ENCODE measurements around the gene RDM1.
A peak's percentile ranks its signal among the peaks of the same experiment; 100 is the strongest.
"Not testable (repeated sequence)": the region's sequence is repeated elsewhere in the genome, so short reads cannot be mapped to it uniquely, and the experiment has no call there.

The RDM1 gene

DNA sequence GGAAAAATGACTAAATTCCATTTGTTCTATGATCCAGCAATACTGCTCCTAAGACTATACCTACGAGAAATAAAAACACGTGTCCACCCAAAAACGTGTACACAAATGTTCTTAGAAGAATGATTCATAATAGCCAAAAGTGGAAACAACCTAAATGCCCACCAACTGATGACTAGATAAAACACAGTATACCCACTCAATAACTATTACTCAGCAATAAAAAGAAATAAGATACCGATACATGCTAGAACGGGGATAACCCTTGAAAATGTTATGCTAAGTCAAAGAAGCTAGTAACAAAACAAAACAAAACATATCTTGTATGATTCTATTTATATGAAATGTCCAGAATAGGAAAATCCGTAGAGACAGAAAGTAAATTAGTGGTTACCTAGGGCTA is 33.1 kb upstream of the RDM1 start:
- Histone ChIP-seq H3K4me1 (ENCODE audit: insufficient read depth, low read length) (no peaks in the 10 kb centered on the region), H3K36me3 (ENCODE audit: insufficient read depth, low read length) (no peaks in the 10 kb centered on the region), H3K4me3 (ENCODE audit: low read length) (no peak overlapping the region), H3K27ac (ENCODE audit: low read depth, low read length) (no peak overlapping the region), H3K9ac (ENCODE audit: low read depth, low read length) (no peak overlapping the region), H3K27me3 (ENCODE audit: insufficient read depth, low read length) (no peaks in the 10 kb centered on the region), H3K9me3 (ENCODE audit: insufficient read depth, low read depth, low read length) (no peaks in the 10 kb centered on the region)
- 87% methylated on average over 6 of the region's 6 CpGs for WGBS

DNA sequence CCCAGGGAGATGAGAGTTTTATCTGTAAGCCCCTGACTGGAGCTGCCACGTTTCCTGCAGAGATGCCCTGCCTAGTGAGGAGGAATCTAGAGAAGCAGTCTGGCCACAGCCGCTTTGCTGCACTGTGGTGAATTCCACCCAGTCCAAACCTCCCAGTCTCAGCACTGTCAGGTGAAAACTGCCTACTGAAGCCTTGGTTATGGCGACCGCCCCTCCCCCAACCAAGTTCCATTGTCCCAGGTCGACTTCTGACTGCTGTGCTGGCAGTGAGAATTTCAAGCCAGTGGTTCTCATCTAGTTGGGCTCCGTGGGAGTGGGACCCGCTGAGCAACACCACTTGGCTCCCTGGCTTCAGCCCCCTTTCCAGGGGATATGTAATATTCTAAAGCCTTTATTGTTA is 23.1 kb upstream of the RDM1 start:
- Histone ChIP-seq H3K36me3 (ENCODE audit: insufficient read depth, low read length) (no peaks in the 10 kb centered on the region), H3K9me3 (ENCODE audit: insufficient read depth, low read depth, low read length) (no peaks in the 10 kb centered on the region), H3K4me3 (ENCODE audit: low read length) (no peak overlapping the region), H3K4me1 (ENCODE audit: insufficient read depth, low read length) (peaks cover 6% of the 10 kb centered on the region), H3K9ac (ENCODE audit: low read depth, low read length) (peak overlapping the region; percentile 17; the same call in 1 of the 2 replicates), H3K27me3 (ENCODE audit: insufficient read depth, low read length) (no peaks in the 10 kb centered on the region), H3K27ac (ENCODE audit: low read depth, low read length) (no peak overlapping the region)
- 52% methylated on average over 7 of the region's 7 CpGs for WGBS

DNA sequence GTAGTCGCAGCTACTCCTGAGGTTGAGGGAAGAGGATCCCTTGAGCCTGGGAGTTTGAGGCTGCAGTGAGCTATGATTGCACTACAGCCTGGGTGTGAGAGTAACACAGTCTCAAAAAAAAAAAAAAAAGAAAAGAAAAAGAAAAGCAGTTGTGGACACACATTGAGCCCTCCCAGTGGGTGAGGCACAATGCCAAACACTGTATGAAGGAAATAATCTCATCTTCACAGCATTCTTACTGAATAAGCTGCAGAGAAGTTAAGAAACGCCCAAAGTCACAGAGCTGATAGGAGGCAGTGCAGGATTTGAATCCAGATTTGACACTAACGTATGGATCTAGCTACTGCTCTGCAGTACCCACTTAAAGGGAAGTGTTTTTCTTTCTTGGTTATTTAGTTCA is 18.8 kb upstream of the RDM1 start:
- Histone ChIP-seq H3K27me3 (ENCODE audit: insufficient read depth, low read length) (no peaks in the 10 kb centered on the region), H3K4me1 (ENCODE audit: insufficient read depth, low read length) (peaks cover 6% of the 10 kb centered on the region), H3K27ac (ENCODE audit: low read depth, low read length) (no peak overlapping the region), H3K9me3 (ENCODE audit: insufficient read depth, low read depth, low read length) (no peaks in the 10 kb centered on the region), H3K9ac (ENCODE audit: low read depth, low read length) (no peak overlapping the region), H3K4me3 (ENCODE audit: low read length) (no peak overlapping the region), H3K36me3 (ENCODE audit: insufficient read depth, low read length) (no peaks in the 10 kb centered on the region)
- WGBS, result 92% methylated on average over 3 of the region's 3 CpGs

DNA sequence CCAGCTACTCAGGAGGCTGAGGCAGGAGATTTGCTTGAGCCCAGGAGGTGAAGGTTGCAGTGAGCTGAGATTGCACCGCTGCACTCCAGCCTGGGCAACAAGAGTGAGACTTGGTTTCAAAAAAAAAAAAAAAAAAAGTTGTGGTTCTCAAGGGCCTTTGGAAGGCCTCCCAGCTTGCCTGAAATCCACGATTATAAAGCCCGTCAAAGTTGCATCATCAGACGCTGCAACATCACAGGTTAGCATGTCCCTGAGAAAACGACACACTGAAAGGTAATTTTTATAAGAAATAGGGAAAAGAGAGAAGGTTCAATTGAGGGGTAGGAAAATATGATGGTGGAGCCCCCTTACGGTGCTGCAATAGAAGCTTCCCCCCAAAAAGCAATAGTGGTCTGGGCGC is 17.5 kb upstream of the RDM1 start:
- WGBS, result 94% methylated on average over 7 of the region's 7 CpGs
- no peaks in the 10 kb centered on the region for H3K4me1 ChIP-seq (ENCODE audit: insufficient read depth, low read length)
- H3K36me3 ChIP-seq (ENCODE audit: insufficient read depth, low read length), result no peaks in the 10 kb centered on the region
- no peak overlapping the region for H3K4me3 ChIP-seq (ENCODE audit: low read length)
- no peak overlapping the region for H3K27ac ChIP-seq (ENCODE audit: low read depth, low read length)
- H3K27me3 ChIP-seq (ENCODE audit: insufficient read depth, low read length), result no peaks in the 10 kb centered on the region
- H3K9me3 ChIP-seq (ENCODE audit: insufficient read depth, low read depth, low read length), result no peaks in the 10 kb centered on the region
- H3K9ac ChIP-seq (ENCODE audit: low read depth, low read length), result no peak overlapping the region

- Histone ChIP-seq H3K27me3 (ENCODE audit: insufficient read depth, low read length) (no peaks in the 10 kb centered on the region), H3K36me3 (ENCODE audit: insufficient read depth, low read length) (no peaks in the 10 kb centered on the region), H3K4me1 (ENCODE audit: insufficient read depth, low read length) (no peaks in the 10 kb centered on the region), H3K9me3 (ENCODE audit: insufficient read depth, low read depth, low read length) (no peaks in the 10 kb centered on the region), H3K4me3 (ENCODE audit: low read length) (no peak overlapping the region), H3K27ac (ENCODE audit: low read depth, low read length) (no peak overlapping the region), H3K9ac (ENCODE audit: low read depth, low read length) (no peak overlapping the region)
- 46% methylated on average over 12 of the region's 12 CpGs for WGBS
Observed at GRCh38 chr17:35947156-35947585, 16.6 kb upstream of the RDM1 start.

GRCh38 chr17:35944151-35944550 is 13.6 kb upstream of the RDM1 start:
- no peak overlapping the region for H3K4me3 ChIP-seq (ENCODE audit: low read length)
- WGBS, result 87% methylated on average over 4 of the region's 4 CpGs
- H3K27me3 ChIP-seq (ENCODE audit: insufficient read depth, low read length), result no peaks in the 10 kb centered on the region
- no peaks in the 10 kb centered on the region for H3K4me1 ChIP-seq (ENCODE audit: insufficient read depth, low read length)
- no peak overlapping the region for H3K27ac ChIP-seq (ENCODE audit: low read depth, low read length)
- no peaks in the 10 kb centered on the region for H3K36me3 ChIP-seq (ENCODE audit: insufficient read depth, low read length)
- H3K9ac ChIP-seq (ENCODE audit: low read depth, low read length), result no peak overlapping the region
- no peaks in the 10 kb centered on the region for H3K9me3 ChIP-seq (ENCODE audit: insufficient read depth, low read depth, low read length)

DNA sequence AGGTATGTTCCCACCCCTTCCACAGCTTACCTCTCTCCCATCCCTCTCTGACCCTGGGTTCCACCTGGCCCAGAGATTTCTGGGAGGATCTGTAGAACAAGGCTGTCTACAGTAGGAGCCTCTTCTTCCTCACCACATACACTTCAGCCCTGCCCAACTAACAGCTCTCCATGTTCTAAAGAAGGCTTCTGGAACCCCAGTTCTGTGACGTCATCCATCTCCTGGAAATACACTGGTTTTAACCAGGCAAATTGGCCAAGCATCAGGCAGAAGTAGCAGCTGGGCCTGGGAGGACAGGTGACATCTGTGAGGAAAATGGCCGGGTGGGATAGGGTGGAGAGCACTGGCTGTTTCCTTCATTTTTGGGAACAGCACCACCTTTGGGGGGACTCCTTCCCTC is 13.0 kb upstream of the RDM1 start, which contains the start of gene LYZL6:
TSS of gene LYZL6 (minus strand) at position 177 of the 400 bp plus-strand sequence. CDS start 4,357 bp downstream, outside the sequence.
- Histone ChIP-seq H3K9ac (ENCODE audit: low read depth, low read length) (no peak within 1 kb of the TSS), H3K4me1 (ENCODE audit: insufficient read depth, low read length) (no peaks in the 10 kb centered on the region), H3K36me3 (ENCODE audit: insufficient read depth, low read length) (no peaks in the 10 kb centered on the region), H3K27me3 (ENCODE audit: insufficient read depth, low read length) (no peaks in the 10 kb centered on the region), H3K4me3 (ENCODE audit: low read length) (no peak within 1 kb of the TSS), H3K27ac (ENCODE audit: low read depth, low read length) (no peak within 1 kb of the TSS), H3K9me3 (ENCODE audit: insufficient read depth, low read depth, low read length) (no peaks in the 10 kb centered on the region)
- 87% methylated on average over 2 of the region's 2 CpGs for WGBS

- Histone ChIP-seq H3K27ac (ENCODE audit: low read depth, low read length) (no peak overlapping the region), H3K9me3 (ENCODE audit: insufficient read depth, low read depth, low read length) (no peaks in the 10 kb centered on the region), H3K4me3 (ENCODE audit: low read length) (no peak overlapping the region), H3K9ac (ENCODE audit: low read depth, low read length) (no peak overlapping the region), H3K4me1 (ENCODE audit: insufficient read depth, low read length) (no peaks in the 10 kb centered on the region), H3K27me3 (ENCODE audit: insufficient read depth, low read length) (no peaks in the 10 kb centered on the region), H3K36me3 (ENCODE audit: insufficient read depth, low read length) (no peaks in the 10 kb centered on the region)
- 89% methylated on average over 9 of the region's 9 CpGs for WGBS
Observed at GRCh38 chr17:35942588-35943186, 12.1 kb upstream of the RDM1 start.

- H3K27ac ChIP-seq (ENCODE audit: low read depth, low read length); H3K4me1 ChIP-seq (ENCODE audit: insufficient read depth, low read length); H3K4me3 ChIP-seq (ENCODE audit: low read length); H3K36me3 ChIP-seq (ENCODE audit: insufficient read depth, low read length); H3K9ac ChIP-seq (ENCODE audit: low read depth, low read length); H3K27me3 ChIP-seq (ENCODE audit: insufficient read depth, low read length); H3K9me3 ChIP-seq (ENCODE audit: insufficient read depth, low read depth, low read length): not testable (repeated sequence)
- 87% methylated on average over 3 of the region's 3 CpGs for WGBS
Observed at GRCh38 chr17:35938492-35938891, 7.9 kb upstream of the RDM1 start.

GRCh38 chr17:35936063-35936462 is 5.5 kb upstream of the RDM1 start:
- Histone ChIP-seq H3K4me3 (ENCODE audit: low read length) (no peak overlapping the region), H3K9me3 (ENCODE audit: insufficient read depth, low read depth, low read length) (no peaks in the 10 kb centered on the region), H3K4me1 (ENCODE audit: insufficient read depth, low read length) (peaks cover 8% of the 10 kb centered on the region), H3K27ac (ENCODE audit: low read depth, low read length) (no peak overlapping the region), H3K27me3 (ENCODE audit: insufficient read depth, low read length) (no peaks in the 10 kb centered on the region), H3K36me3 (ENCODE audit: insufficient read depth, low read length) (no peaks in the 10 kb centered on the region), H3K9ac (ENCODE audit: low read depth, low read length) (no peak overlapping the region)
- 98% methylated on average over 5 of the region's 5 CpGs for WGBS

GRCh38 chr17:35934760-35935159 is 4.2 kb upstream of the RDM1 start:
- no peak overlapping the region for H3K4me3 ChIP-seq (ENCODE audit: low read length)
- H3K27ac ChIP-seq (ENCODE audit: low read depth, low read length), result no peak overlapping the region
- H3K4me1 ChIP-seq (ENCODE audit: insufficient read depth, low read length), result peaks cover 12% of the 10 kb centered on the region
- no peak overlapping the region for H3K9ac ChIP-seq (ENCODE audit: low read depth, low read length)
- no peaks in the 10 kb centered on the region for H3K9me3 ChIP-seq (ENCODE audit: insufficient read depth, low read depth, low read length)
- WGBS, result 94% methylated on average over 10 of the region's 10 CpGs
- H3K27me3 ChIP-seq (ENCODE audit: insufficient read depth, low read length), result peaks cover 5% of the 10 kb centered on the region; the same call in 1 of the 2 replicates
- H3K36me3 ChIP-seq (ENCODE audit: insufficient read depth, low read length), result no peaks in the 10 kb centered on the region

DNA sequence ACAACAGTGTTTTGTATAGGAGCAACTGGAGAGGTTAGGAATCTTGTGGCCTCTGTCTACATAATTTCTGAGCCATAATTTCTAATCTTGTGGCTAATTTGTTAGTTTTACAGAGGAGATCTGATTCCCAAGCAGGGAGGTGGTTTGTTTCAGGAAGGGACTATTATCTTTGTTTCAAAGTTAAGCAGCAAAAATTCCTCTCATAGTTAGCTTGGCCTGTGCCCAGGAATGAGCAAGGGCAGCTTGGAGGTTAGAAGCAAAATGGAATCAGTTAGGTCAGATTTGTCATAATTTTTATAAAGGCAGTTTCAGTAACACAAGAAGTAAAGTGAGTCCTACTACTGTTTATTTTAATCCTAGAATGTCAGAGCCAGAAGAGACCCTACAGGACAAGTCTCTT is 2.0 kb upstream of the RDM1 start:
- no peaks in the 10 kb centered on the region for H3K9me3 ChIP-seq (ENCODE audit: insufficient read depth, low read depth, low read length)
- H3K4me1 ChIP-seq (ENCODE audit: insufficient read depth, low read length), result peaks cover 12% of the 10 kb centered on the region
- no peak overlapping the region for H3K4me3 ChIP-seq (ENCODE audit: low read length)
- peaks cover 6% of the 10 kb centered on the region; the same call in 1 of the 2 replicates for H3K27me3 ChIP-seq (ENCODE audit: insufficient read depth, low read length)
- no peak overlapping the region for H3K9ac ChIP-seq (ENCODE audit: low read depth, low read length)
- H3K27ac ChIP-seq (ENCODE audit: low read depth, low read length), result no peak overlapping the region
- H3K36me3 ChIP-seq (ENCODE audit: insufficient read depth, low read length), result no peaks in the 10 kb centered on the region
